Kidney epithelial cell (primary cell): ENCODE data around the gene MAP2K6. TPM values are rescaled to one million over a fixed set of nuclear protein-coding genes. Genes with fewer than 3 reads are reported as not detected.

ENCODE experiments used
- DNase-seq: peaks from one replicate; pipeline ENCODE4 v3.0.0-alpha.2; 2010; ENCODE audit warnings: low read depth
- H3K27me3 ChIP-seq: 2 replicates; pipeline ENCODE4 v1.6.0; 2011; ENCODE audit warnings: low read length; ENCODE audit not compliant: control insufficient read depth, insufficient read depth
- H3K36me3 ChIP-seq: 2 replicates; pipeline ENCODE4 v1.5.1; 2011; ENCODE audit warnings: low read length; ENCODE audit not compliant: control insufficient read depth, insufficient read depth
- H3K4me3 ChIP-seq: 2 replicates; pipeline ENCODE4 v1.5.1; 2011; ENCODE audit warnings: low read depth, mild to moderate bottlenecking, control low read depth, low read length
- CTCF ChIP-seq: IDR thresholded peaks from 2 replicates; pipeline ENCODE4 v1.5.1; 2011; ENCODE audit warnings: mild to moderate bottlenecking, moderate library complexity, low read length, control low read depth, inconsistent platforms; ENCODE audit not compliant: insufficient read depth, poor library complexity, severe bottlenecking
- total RNA-seq: library from RNA; depleted of rRNA; stranded (reverse); fragments of >200 nt; gene quantifications from 2 replicates; pipeline ENCODE4 v1.2.3, GENCODE V29; 2015

Gene MAP2K6
- total RNA-seq, 1 donor from 2014 or later: 2.2 TPM

- Histone ChIP-seq H3K27me3 (no peaks in the 10 kb centered on the region), H3K4me3 (no peak overlapping the region), H3K36me3 (no peaks in the 10 kb centered on the region)
- TF ChIP-seq CTCF: peak; percentile 64
- DNase-seq: no peak
These were observed 108.9 kb downstream of the MAP2K6 start for GRCh38 chr17:69523244-69523861.

GRCh38 chr17:69524854-69525253 is 110.4 kb downstream of the MAP2K6 start:
- peak; percentile 21 for TF ChIP-seq CTCF
- DNase-seq: no peak
- H3K36me3 ChIP-seq: no peaks in the 10 kb centered on the region

GRCh38 chr17:69525920-69526841 is 111.7 kb downstream of the MAP2K6 start:
- Histone ChIP-seq H3K27me3 (no peaks in the 10 kb centered on the region), H3K4me3 (no peak overlapping the region), H3K36me3 (no peaks in the 10 kb centered on the region)
- peak; percentile 82 for TF ChIP-seq CTCF
- no peak for DNase-seq

More at GRCh38 chr17:69524854-69525253, 110.4 kb downstream of the MAP2K6 start:
- Histone ChIP-seq H3K4me3 (no peak overlapping the region), H3K27me3 (no peaks in the 10 kb centered on the region)

GRCh38 chr17:69528035-69528434 is 113.5 kb downstream of the MAP2K6 start:
- Histone ChIP-seq H3K36me3 (no peaks in the 10 kb centered on the region), H3K4me3 (no peak overlapping the region), H3K27me3 (no peaks in the 10 kb centered on the region)
- TF ChIP-seq CTCF: no peak
- no peak for DNase-seq

GRCh38 chr17:69533481-69534234 is 119.2 kb downstream of the MAP2K6 start:
- no peaks in the 10 kb centered on the region for H3K27me3 ChIP-seq
- no peak overlapping the region for H3K4me3 ChIP-seq
- H3K36me3 ChIP-seq: no peaks in the 10 kb centered on the region
- no peak for DNase-seq
- TF ChIP-seq CTCF: no peak
